Measurements from ENCODE around the gene PSMG1.

DNA sequence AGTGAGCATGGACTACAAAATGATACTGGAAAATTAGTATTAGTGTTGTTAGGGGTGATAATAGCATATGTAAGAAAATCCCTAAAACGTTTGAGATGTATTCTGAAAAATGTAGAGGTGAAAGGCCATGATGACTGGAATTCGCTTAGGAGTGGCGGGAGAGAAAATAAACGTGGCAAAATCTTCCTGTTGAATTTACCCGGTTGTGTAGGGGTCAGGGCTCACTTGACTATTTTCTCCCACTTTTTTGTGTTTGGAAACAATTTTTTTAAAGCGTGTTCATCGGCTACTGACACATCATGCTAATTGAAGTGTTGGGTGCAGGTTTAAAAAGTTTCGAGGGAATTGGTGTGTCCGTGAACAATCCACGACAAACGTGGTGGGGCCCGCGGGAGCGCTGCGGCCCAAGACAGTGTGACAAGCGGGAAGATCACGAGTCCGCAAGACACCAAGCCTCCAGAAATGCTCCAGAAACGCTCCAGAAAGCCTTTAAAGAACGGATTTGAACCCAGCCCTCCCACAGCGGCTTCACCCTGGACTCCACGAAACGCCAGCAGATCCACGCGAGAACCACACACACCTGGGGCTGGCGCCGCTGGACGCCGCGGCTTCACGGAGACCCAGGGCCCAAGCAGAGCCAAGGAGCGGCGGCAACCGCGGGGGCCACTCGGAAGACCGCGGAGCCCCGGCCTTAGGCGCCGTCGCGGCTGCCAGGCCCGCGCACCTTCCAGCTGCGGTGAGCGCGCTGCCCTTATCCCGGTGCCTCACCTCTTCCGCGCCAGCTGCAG, 573 bp downstream of the PSMG1 start:
- TF ChIP-seq, protein P1, sequence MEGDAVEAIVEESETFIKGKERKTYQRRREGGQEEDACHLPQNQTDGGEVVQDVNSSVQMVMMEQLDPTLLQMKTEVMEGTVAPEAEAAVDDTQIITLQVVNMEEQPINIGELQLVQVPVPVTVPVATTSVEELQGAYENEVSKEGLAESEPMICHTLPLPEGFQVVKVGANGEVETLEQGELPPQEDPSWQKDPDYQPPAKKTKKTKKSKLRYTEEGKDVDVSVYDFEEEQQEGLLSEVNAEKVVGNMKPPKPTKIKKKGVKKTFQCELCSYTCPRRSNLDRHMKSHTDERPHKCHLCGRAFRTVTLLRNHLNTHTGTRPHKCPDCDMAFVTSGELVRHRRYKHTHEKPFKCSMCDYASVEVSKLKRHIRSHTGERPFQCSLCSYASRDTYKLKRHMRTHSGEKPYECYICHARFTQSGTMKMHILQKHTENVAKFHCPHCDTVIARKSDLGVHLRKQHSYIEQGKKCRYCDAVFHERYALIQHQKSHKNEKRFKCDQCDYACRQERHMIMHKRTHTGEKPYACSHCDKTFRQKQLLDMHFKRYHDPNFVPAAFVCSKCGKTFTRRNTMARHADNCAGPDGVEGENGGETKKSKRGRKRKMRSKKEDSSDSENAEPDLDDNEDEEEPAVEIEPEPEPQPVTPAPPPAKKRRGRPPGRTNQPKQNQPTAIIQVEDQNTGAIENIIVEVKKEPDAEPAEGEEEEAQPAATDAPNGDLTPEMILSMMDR (IDR thresholded peaks at IDR 0.05) = no peak
- TF ChIP-seq ZFX (IDR thresholded peaks at IDR 0.05; ENCODE audit: borderline replicate concordance) = no peak

All from 22Rv1 (cell line).